Activated T-cell treated with anti-CD3 and anti-CD28 coated beads, Interleukin-2, amount 50 U/mL, for 4 hours (primary cell): Measurements from ENCODE around the gene LOX. TPM values are rescaled to one million over a fixed set of nuclear protein-coding genes. Genes with fewer than 3 reads are reported as not detected.
"Not testable (repeated sequence)": the region's sequence is repeated elsewhere in the genome, so short reads cannot be mapped to it uniquely, and the experiment has no call there.

Experiments used
- ATAC-seq, 2 donors: fragments of 200-7000 bp; cut with Tn5 transposase; one replicate each; pipeline ENCODE4 v1.10.0; 2021
- DNase-seq: peaks from one replicate; pipeline ENCODE4 v3.0.0-alpha.2; 2020
- H3K27me3 Mint-ChIP-seq: one replicate; pipeline ENCODE4 v1.8.0; 2021; ENCODE audit warnings: low read depth, mixed read lengths
- H3K36me3 Mint-ChIP-seq: one replicate; pipeline ENCODE4 v1.8.0; 2022; ENCODE audit warnings: mixed read lengths; ENCODE audit not compliant: insufficient read depth
- H3K4me1 Mint-ChIP-seq: one replicate; pipeline ENCODE4 v1.8.0; 2021; ENCODE audit warnings: low read depth, mixed read lengths
- H3K4me3 Mint-ChIP-seq: one replicate; pipeline ENCODE4 v1.8.0; 2021; ENCODE audit warnings: mild to moderate bottlenecking, moderate library complexity, mixed read lengths
- H3K9me3 Mint-ChIP-seq: one replicate; pipeline ENCODE4 v1.8.0; 2021; ENCODE audit warnings: mixed read lengths
- total RNA-seq, 3 donors: library from RNA; stranded (reverse); gene quantifications; one replicate each; pipeline ENCODE4 v1.2.1, GENCODE V29; 2021

LOX gene
- total RNA-seq, 3 donors from 2014 or later = 0.20 to 0.40 (median 0.27) TPM

- no peaks in the 10 kb centered on the region for H3K27me3 Mint-ChIP-seq
- no peak overlapping the region for H3K4me3 Mint-ChIP-seq
- H3K36me3 Mint-ChIP-seq = no peaks in the 10 kb centered on the region
- ATAC-seq (no peak), DNase-seq (no peak)
- no peaks in the 10 kb centered on the region for H3K9me3 Mint-ChIP-seq
- no peaks in the 10 kb centered on the region for H3K4me1 Mint-ChIP-seq
Observed at GRCh38 chr5:122111460-122111859, 33.4 kb upstream of the LOX start.

- Mint-ChIP-seq H3K36me3 (no peaks in the 10 kb centered on the region), H3K4me3 (no peak overlapping the region), H3K9me3 (no peaks in the 10 kb centered on the region), H3K27me3 (no peaks in the 10 kb centered on the region), H3K4me1 (no peaks in the 10 kb centered on the region)
- ATAC-seq (no peak), DNase-seq (no peak)
Observed at GRCh38 chr5:122110987-122111386, 32.9 kb upstream of the LOX start.

DNA sequence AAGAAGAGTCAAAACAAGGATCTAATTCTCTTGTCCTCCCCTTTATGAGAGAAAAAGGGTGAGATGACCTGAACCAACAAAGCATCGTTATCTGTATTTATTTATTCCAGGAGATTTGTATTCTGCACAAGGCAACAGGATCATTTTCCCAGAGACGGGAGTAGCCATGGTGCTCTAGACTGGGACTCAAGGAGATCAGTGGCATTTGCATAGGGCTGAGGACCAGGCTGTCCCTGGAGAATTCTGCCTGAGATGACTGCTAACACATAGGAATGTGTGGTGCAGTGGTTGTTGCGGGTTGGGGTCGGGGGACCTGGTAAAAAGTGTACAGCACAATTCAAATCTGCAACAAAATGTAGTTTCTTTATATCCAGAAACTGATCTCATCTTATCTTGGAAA, 29.0 kb upstream of the LOX start:
- Mint-ChIP-seq H3K36me3 (no peaks in the 10 kb centered on the region), H3K4me3 (no peak overlapping the region), H3K9me3 (no peaks in the 10 kb centered on the region), H3K27me3 (no peaks in the 10 kb centered on the region), H3K4me1 (no peaks in the 10 kb centered on the region)
- ATAC-seq = no peak
- no peak for DNase-seq

DNA sequence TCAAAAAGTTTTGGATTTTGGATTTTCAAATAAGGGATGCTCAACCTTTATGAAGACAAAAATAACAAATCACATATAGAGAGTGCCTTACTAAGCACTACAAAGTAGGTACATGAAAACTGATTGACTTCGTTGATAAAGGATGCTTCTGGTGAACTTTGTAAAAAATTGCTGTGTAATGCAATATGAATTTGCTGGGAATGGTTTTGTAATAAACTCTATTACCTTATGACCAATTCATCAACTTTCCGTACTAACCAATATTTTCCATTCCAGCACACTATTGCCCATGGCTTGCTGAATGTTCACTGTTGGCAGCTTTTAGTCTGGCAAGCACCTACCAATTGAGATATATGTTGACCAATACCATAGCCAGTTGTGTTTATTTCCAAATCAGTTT, 27.9 kb upstream of the LOX start:
- no peak for DNase-seq
- Mint-ChIP-seq H3K9me3 (no peaks in the 10 kb centered on the region), H3K27me3 (no peaks in the 10 kb centered on the region), H3K4me3 (no peak overlapping the region), H3K4me1 (no peaks in the 10 kb centered on the region), H3K36me3 (no peaks in the 10 kb centered on the region)
- ATAC-seq = no peak

- H3K27me3 Mint-ChIP-seq = no peaks in the 10 kb centered on the region
- H3K4me1 Mint-ChIP-seq = no peaks in the 10 kb centered on the region
- DNase-seq (no peak), ATAC-seq (no peak)
- H3K36me3 Mint-ChIP-seq = no peaks in the 10 kb centered on the region
- no peaks in the 10 kb centered on the region for H3K9me3 Mint-ChIP-seq
- H3K4me3 Mint-ChIP-seq = no peak overlapping the region
Observed at GRCh38 chr5:122102825-122103224, 24.8 kb upstream of the LOX start.

DNA sequence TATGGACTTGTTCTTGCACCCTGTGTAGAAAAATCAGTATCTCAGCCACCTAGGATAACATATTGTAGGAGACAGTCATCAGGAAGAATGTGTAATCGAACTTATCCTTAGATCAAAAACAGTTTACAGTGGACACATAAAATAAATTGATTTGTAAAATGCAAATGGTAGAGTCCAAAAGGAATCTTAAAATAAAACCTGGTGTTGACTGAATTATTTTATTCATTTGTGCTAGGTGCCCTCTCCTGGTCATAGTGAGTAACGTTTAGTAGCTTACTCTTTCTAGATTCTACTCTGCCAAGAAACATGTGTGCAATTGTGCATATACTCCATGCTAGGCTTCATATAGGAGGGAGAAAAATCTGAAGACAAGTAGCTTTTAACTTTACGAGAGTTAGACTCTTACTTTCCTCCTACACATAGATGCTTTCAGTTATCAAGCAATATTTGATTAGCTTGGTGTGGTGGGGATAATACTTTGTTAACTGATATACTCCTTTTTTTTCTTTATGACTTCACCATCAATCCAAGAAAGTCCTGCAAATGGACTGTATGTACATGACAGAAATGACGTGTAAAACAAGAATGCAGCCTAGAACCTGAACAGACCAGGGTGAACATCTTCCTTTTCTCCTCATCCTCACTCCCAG, 23.7 kb upstream of the LOX start:
- H3K4me3 Mint-ChIP-seq = no peak overlapping the region
- DNase-seq (no peak), ATAC-seq (no peak)
- H3K4me1 Mint-ChIP-seq = no peaks in the 10 kb centered on the region
- no peaks in the 10 kb centered on the region for H3K9me3 Mint-ChIP-seq
- no peaks in the 10 kb centered on the region for H3K27me3 Mint-ChIP-seq
- H3K36me3 Mint-ChIP-seq = no peaks in the 10 kb centered on the region

DNA sequence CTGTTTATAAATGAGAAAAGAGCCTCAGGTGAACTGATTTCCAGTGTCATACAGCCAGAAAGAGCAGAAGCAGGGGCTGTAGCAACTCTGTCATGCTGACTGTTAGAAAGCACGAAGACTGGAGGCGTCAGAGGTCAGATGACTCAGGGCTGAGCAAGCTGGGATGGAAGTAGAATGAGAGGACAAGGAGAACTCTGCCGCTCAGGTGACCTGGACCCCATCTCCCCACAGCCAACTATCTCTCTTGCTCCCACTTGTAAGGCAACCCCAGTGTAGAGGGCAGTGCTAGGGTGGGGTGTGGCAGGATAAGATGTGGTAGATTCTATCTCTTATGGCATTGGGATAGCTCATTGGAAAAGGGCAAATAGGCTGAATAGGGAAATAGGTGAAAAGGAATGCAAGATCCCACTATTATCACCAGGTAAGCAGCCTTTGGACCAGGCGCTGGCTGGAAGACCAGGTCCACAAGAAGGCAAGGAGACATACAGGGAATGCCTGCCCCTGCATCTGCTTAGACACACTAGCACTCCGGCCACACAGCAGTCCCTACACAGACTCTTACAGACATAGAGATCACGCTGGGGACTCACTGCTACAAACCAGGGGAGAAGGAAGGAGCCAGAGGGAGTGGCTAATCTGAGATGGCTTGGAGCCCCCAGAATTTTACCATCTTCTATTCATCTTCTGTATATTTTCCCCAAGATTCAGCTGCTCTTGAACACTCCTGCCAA, 21.2 kb upstream of the LOX start:
- no peak for DNase-seq
- Mint-ChIP-seq H3K4me1 (no peaks in the 10 kb centered on the region), H3K4me3 (no peak overlapping the region), H3K36me3 (no peaks in the 10 kb centered on the region), H3K27me3 (no peaks in the 10 kb centered on the region), H3K9me3 (no peaks in the 10 kb centered on the region)
- ATAC-seq = no peak

GRCh38 chr5:122097391-122097790, 19.3 kb upstream of the LOX start:
- ATAC-seq (no peak), DNase-seq (no peak)
- no peaks in the 10 kb centered on the region for H3K4me1 Mint-ChIP-seq
- no peaks in the 10 kb centered on the region for H3K27me3 Mint-ChIP-seq
- H3K9me3 Mint-ChIP-seq = no peaks in the 10 kb centered on the region
- H3K4me3 Mint-ChIP-seq = no peak overlapping the region
- H3K36me3 Mint-ChIP-seq = no peaks in the 10 kb centered on the region

- Mint-ChIP-seq H3K4me3 (no peak overlapping the region), H3K4me1 (no peaks in the 10 kb centered on the region), H3K9me3 (no peaks in the 10 kb centered on the region), H3K27me3 (peaks cover 3% of the 10 kb centered on the region), H3K36me3 (no peaks in the 10 kb centered on the region)
- no peak for DNase-seq
- no peak for ATAC-seq
Observed at GRCh38 chr5:122095158-122095557, 17.1 kb upstream of the LOX start.

- H3K9me3 Mint-ChIP-seq, H3K36me3 Mint-ChIP-seq, H3K4me3 Mint-ChIP-seq, H3K27me3 Mint-ChIP-seq, DNase-seq, ATAC-seq, H3K4me1 Mint-ChIP-seq: not testable (repeated sequence)
Observed at GRCh38 chr5:122094251-122094650, 16.2 kb upstream of the LOX start.

DNA sequence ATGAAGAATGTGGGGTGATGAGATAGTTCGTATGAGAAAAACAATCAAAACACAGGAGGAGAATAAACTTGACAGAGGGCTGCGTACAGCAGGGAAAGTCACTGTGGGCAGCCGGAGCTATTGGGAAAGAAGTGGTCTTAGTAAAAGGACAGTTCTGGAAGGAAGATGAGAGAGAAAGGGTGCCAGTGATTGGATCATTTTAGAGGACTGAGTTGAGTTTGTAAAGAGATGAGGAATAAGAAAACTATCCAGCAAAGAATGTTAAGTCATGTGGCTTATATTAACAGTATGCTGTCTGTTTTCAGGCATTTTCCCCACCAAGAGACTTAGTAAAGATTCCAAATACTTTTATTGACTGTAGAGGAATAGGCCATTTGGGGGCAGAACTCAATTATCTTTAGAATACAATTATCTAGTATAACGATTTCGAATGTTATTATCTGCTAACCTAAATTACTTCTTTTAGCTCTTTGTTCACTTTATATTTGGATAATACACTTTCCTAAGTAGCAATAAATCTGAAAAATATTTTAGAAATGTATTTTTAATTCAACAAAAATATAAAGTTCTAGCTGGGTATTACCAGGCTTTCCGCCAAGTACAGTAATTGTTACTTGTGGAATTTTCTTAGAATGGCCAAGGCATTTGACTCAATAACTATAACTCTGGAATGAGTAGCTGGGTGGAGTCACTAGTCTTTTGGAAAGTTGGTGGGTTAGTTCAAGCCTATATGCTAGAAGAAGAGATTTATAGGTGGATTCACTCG, 15.5 kb upstream of the LOX start:
- ATAC-seq (no peak), DNase-seq (no peak)
- no peaks in the 10 kb centered on the region for H3K4me1 Mint-ChIP-seq
- no peaks in the 10 kb centered on the region for H3K9me3 Mint-ChIP-seq
- H3K27me3 Mint-ChIP-seq = peaks cover 3% of the 10 kb centered on the region
- H3K36me3 Mint-ChIP-seq = no peaks in the 10 kb centered on the region
- no peak overlapping the region for H3K4me3 Mint-ChIP-seq

GRCh38 chr5:122091936-122092600, 14.0 kb upstream of the LOX start:
- no peaks in the 10 kb centered on the region for H3K4me1 Mint-ChIP-seq
- ATAC-seq (no peak), DNase-seq (no peak)
- no peak overlapping the region for H3K4me3 Mint-ChIP-seq
- H3K9me3 Mint-ChIP-seq = no peaks in the 10 kb centered on the region
- H3K36me3 Mint-ChIP-seq = no peaks in the 10 kb centered on the region
- H3K27me3 Mint-ChIP-seq = peaks cover 3% of the 10 kb centered on the region

- Mint-ChIP-seq H3K9me3 (no peaks in the 10 kb centered on the region), H3K4me3 (no peak overlapping the region), H3K36me3 (no peaks in the 10 kb centered on the region), H3K4me1 (no peaks in the 10 kb centered on the region), H3K27me3 (peaks cover 3% of the 10 kb centered on the region)
- DNase-seq (no peak), ATAC-seq (no peak)
Observed at GRCh38 chr5:122089096-122090013, 11.3 kb upstream of the LOX start.

GRCh38 chr5:122085041-122085440, 7.0 kb upstream of the LOX start:
- H3K9me3 Mint-ChIP-seq = no peaks in the 10 kb centered on the region
- DNase-seq = no peak
- peaks cover 4% of the 10 kb centered on the region for H3K27me3 Mint-ChIP-seq
- no peaks in the 10 kb centered on the region for H3K4me1 Mint-ChIP-seq
- no peak for ATAC-seq
- no peaks in the 10 kb centered on the region for H3K36me3 Mint-ChIP-seq
- no peak overlapping the region for H3K4me3 Mint-ChIP-seq
